PC-3 (cell line): ENCODE measurements around the gene RGS9. TPM values are rescaled to one million over a fixed set of nuclear protein-coding genes. Genes with fewer than 3 reads are reported as not detected.

Experiments used
- ATAC-seq: fragments of 200-7000 bp; cut with Tn5 transposase; 2 replicates; pipeline ENCODE4 v1.9.1; 2020; ENCODE audit warnings: mild to moderate bottlenecking, moderate library complexity
- BruUV-seq: library from RNA; stranded (reverse); fragments of 400-500 nt; replicated peaks from 2 replicates; lab custom pipeline; 2021; lab: Mats Ljungman, UMichigan
- CTCF ChIA-PET: fragments of 300-600 bp; sonication (Branson Sonifier 250); formaldehyde crosslinking; loops from one replicate; lab custom pipeline; 2022; ENCODE audit warnings: antibody characterized with exemption; lab: Charles Lee
- POLR2A ChIA-PET: fragments of 300-600 bp; sonication (Branson Sonifier 250); formaldehyde crosslinking; loops from one replicate; lab custom pipeline; 2022; ENCODE audit warnings: antibody characterized with exemption; ENCODE audit not compliant: unreplicated experiment; lab: Charles Lee
- DNase-seq: peaks from one replicate; pipeline ENCODE4 v3.0.0-alpha.2; 2015
- H2AFZ ChIP-seq: fragments of 300-600 bp; sonication (generic); 2 replicates; pipeline ENCODE4 v1.6.0; 2016; ENCODE audit warnings: antibody characterized with exemption, low read length
- H3F3A ChIP-seq: fragments of 300-600 bp; sonication (generic); one replicate; pipeline ENCODE4 v1.6.0; 2017; ENCODE audit warnings: antibody characterized with exemption, low read length, control low read depth, mild to moderate bottlenecking; ENCODE audit not compliant: unreplicated experiment
- H3K27ac ChIP-seq: fragments of 300-600 bp; sonication (generic); 2 replicates; pipeline ENCODE4 v1.5.1; 2016; ENCODE audit warnings: mild to moderate bottlenecking, low read length
- H3K27me3 ChIP-seq: fragments of 300-600 bp; sonication (generic); 2 replicates; pipeline ENCODE4 v1.6.1; 2016; ENCODE audit warnings: low read length, mixed read lengths
- H3K36me3 ChIP-seq: fragments of 300-600 bp; sonication (generic); 2 replicates; pipeline ENCODE4 v1.6.1; 2016; ENCODE audit warnings: low read depth, mixed run types, low read length, mixed read lengths
- H3K4me1 ChIP-seq: fragments of 300-600 bp; sonication (generic); 2 replicates; pipeline ENCODE4 v1.5.1; 2016; ENCODE audit warnings: low read length; ENCODE audit not compliant: insufficient read depth
- H3K4me2 ChIP-seq: fragments of 300-600 bp; sonication (generic); 2 replicates; pipeline ENCODE4 v1.6.0; 2016; ENCODE audit warnings: low read length
- H3K4me3 ChIP-seq: fragments of 300-600 bp; sonication (generic); 2 replicates; pipeline ENCODE4 v1.5.1; 2016; ENCODE audit warnings: mild to moderate bottlenecking, low read length, mixed read lengths
- H3K79me2 ChIP-seq: fragments of 300-600 bp; sonication (generic); 2 replicates; pipeline ENCODE4 v1.6.1; 2017; ENCODE audit warnings: low read length, mixed read lengths
- H3K9ac ChIP-seq: fragments of 300-600 bp; sonication (generic); 2 replicates; pipeline ENCODE4 v1.6.0; 2016; ENCODE audit warnings: mild to moderate bottlenecking, low read length
- H3K9me2 ChIP-seq: fragments of 300-600 bp; sonication (generic); replicated peaks from 2 replicates; pipeline ENCODE4 v1.6.1; 2016; ENCODE audit warnings: mixed run types, low read length, mixed read lengths
- H3K9me3 ChIP-seq: fragments of 300-600 bp; sonication (generic); 2 replicates; pipeline ENCODE4 v1.6.1; 2016; ENCODE audit warnings: low read length, mixed read lengths
- H4K20me1 ChIP-seq: fragments of 300-600 bp; sonication (generic); 2 replicates; pipeline ENCODE4 v1.6.1; 2016; ENCODE audit warnings: low read length, mixed read lengths
- CTCF ChIP-seq: fragments of 300-600 bp; sonication (generic); conservative IDR thresholded peaks from 2 replicates; pipeline ENCODE4 v1.5.1; 2017; ENCODE audit warnings: antibody characterized with exemption, low read depth, mild to moderate bottlenecking, low read length
- EZH2 ChIP-seq: fragments of 300-600 bp; sonication (generic); IDR thresholded peaks from one replicate; pipeline ENCODE4 v1.6.1; 2017; ENCODE audit warnings: antibody characterized with exemption, mild to moderate bottlenecking, low read length; ENCODE audit not compliant: unreplicated experiment
- EZH2phosphoT487 ChIP-seq: fragments of 300-600 bp; sonication (generic); IDR thresholded peaks from 2 replicates; pipeline ENCODE4 v1.6.1; 2018; ENCODE audit warnings: mild to moderate bottlenecking, antibody characterized with exemption, low read length, borderline replicate concordance
- intact Hi-C: fragments of 100-400 bp; cut with micrococcal nuclease; formaldehyde crosslinking; loops from 2 replicates; pipeline ENCODE4 v1.9.0; 2023
- total RNA-seq: library from RNA; depleted of rRNA; stranded (reverse); fragments of >200 nt; gene quantifications from 2 replicates; pipeline ENCODE4 v1.2.3, GENCODE V29; 2014; rRNA removed

RGS9 gene
- total RNA-seq, 1 experiment from 2014 or later: 2.7 TPM

GRCh38 chr17:65271296-65271695 lies 134.1 kb downstream of the RGS9 start:
- Histone ChIP-seq H3K9me3 (no peaks in the 10 kb centered on the region), H3K36me3 (no peaks in the 10 kb centered on the region), H3K9ac (no peak overlapping the region), H3K9me2 (no peaks in the 10 kb centered on the region), H3K27ac (no peak overlapping the region), H3K4me2 (no peak overlapping the region), H3K27me3 (no peaks in the 10 kb centered on the region), H4K20me1 (no peaks in the 10 kb centered on the region), H3F3A (no peaks in the 10 kb centered on the region), H2AFZ (no peak overlapping the region), H3K79me2 (no peaks in the 10 kb centered on the region), H3K4me1 (no peaks in the 10 kb centered on the region), H3K4me3 (no peak overlapping the region)
- CTCF ChIA-PET: no interaction called here
- TF ChIP-seq EZH2: no peak
- TF ChIP-seq CTCF: no peak
- no peak for TF ChIP-seq EZH2phosphoT487
- BruUV-seq: no TSS peak
- intact Hi-C loops: no loop called here
- POLR2A ChIA-PET: no interaction called here
- DNase-seq (no peak), ATAC-seq (no peak)

Other genes with a start within 250 kb of the RGS9 start
- gene LRRC37A3, start 217.9 kb upstream of the RGS9 start, total RNA-seq: 6.4 and 7.1 TPM in 2 replicates
- gene GNA13, start 80.6 kb upstream of the RGS9 start, total RNA-seq: 33.9 and 38.0 TPM in 2 replicates